ENCODE data around the gene AKT3.
A peak's percentile ranks its signal among the peaks of the same experiment; 100 is the strongest.

AKT3 gene

DNA sequence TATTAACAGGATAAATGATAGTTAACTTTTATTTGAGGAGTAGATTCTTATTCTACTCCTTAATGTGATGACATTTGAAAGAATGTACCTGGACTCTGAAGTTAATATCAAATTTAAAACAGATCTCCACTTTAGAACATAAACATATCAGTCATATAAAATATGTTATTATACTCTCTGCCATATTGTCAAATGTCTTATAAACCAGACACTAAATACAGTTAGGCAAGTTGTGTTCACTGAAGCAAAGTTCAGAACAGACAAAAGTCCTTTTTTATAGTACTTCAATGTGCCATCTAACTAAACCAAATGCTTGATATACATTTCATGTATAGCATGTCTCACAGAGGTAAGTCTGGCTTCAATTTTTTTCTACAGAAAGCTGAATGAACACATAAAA is 285.2 kb downstream of the AKT3 start:
- H3K4me3 ChIP-seq (ENCODE audit: control insufficient read depth, low read depth, low read length) = no peak overlapping the region
- DNase-seq (ENCODE audit: low read depth) = no peak
- TF ChIP-seq, protein P1, sequence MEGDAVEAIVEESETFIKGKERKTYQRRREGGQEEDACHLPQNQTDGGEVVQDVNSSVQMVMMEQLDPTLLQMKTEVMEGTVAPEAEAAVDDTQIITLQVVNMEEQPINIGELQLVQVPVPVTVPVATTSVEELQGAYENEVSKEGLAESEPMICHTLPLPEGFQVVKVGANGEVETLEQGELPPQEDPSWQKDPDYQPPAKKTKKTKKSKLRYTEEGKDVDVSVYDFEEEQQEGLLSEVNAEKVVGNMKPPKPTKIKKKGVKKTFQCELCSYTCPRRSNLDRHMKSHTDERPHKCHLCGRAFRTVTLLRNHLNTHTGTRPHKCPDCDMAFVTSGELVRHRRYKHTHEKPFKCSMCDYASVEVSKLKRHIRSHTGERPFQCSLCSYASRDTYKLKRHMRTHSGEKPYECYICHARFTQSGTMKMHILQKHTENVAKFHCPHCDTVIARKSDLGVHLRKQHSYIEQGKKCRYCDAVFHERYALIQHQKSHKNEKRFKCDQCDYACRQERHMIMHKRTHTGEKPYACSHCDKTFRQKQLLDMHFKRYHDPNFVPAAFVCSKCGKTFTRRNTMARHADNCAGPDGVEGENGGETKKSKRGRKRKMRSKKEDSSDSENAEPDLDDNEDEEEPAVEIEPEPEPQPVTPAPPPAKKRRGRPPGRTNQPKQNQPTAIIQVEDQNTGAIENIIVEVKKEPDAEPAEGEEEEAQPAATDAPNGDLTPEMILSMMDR (conservative IDR thresholded peaks at IDR 0.05; ENCODE audit: control insufficient read depth, insufficient read depth, low read depth, low read length) = no peak

DNA sequence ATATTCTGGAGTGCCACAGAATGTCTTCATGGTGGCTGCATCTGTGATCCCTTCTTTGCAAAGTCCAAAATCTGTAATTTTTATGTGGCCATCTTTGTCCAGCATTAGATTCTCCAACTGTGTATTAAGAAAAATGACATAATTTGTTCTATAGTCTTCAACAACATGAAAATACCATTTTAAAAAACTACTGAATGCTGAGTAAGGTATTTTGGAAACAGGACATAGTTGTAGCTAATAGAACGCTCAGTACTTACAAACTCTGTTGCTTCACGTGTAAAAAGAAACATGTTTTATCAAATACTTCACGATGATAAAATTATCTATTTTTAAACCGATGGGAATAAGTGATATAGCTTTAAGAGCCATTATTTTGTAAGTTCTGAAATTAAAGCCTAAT is 286.3 kb downstream of the AKT3 start:
- DNase-seq (ENCODE audit: low read depth) = no peak
- H3K4me3 ChIP-seq (ENCODE audit: control insufficient read depth, low read depth, low read length) = no peak overlapping the region
- TF ChIP-seq, protein P1 (conservative IDR thresholded peaks at IDR 0.05; ENCODE audit: control insufficient read depth, insufficient read depth, low read depth, low read length) = no peak

DNA sequence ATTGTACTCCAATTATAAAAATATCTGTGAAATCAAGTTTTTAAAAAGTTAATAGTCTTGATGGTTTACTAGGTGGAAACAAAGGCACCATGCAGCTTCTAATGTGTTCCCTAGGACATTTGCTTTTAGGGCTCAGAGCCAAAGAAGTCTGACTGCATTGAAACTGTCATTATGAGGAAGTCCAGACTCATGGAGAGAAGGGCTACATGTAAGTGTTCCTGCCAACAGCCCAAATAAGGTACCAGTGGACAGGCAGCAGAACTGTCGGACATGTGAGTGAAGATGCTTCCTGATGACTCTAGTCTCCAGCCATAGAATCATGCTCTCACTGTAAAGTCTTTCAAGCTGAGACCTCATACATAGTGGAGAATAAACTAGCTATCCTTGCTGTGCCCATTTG is 287.6 kb downstream of the AKT3 start:
- TF ChIP-seq, protein P1 (conservative IDR thresholded peaks at IDR 0.05; ENCODE audit: control insufficient read depth, insufficient read depth, low read depth, low read length) = no peak
- H3K4me3 ChIP-seq (ENCODE audit: control insufficient read depth, low read depth, low read length) = no peak overlapping the region
- DNase-seq (ENCODE audit: low read depth) = no peak

DNA sequence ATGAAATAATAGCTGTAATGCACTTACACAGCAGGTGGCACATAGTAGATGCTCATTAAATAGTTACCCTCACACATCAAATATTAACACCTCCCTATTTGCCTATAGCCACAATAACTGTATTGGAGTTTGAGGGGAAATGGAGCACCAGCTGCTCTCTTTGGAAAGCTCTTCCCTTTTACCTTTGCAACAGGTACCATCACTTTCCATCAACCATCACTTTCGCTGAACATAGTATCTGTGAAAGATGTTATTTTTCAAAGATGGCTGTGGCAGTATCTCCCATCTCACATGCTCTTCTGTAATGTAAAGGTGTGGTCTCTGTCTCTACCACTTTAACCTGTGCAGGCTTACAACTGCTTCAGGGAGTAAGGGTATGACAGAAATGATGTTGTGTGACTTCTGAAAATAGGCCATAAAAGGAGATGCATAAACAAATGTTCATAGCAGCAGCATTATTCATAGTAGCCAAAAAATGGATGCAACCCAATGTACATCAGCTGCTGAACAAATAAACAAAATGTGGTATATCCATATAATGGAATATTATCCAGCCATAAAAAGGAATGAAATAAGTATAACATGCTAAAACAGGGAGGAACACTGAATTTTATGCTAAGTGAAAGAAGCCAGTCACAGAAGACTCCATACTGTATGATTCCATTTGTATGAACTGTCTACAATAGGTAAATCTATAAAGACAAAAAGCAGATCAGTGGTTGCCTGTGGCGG is 288.3 kb downstream of the AKT3 start:
- no peak overlapping the region for H3K4me3 ChIP-seq (ENCODE audit: control insufficient read depth, low read depth, low read length)
- TF ChIP-seq, protein P1 (conservative IDR thresholded peaks at IDR 0.05; ENCODE audit: control insufficient read depth, insufficient read depth, low read depth, low read length) = no peak
- DNase-seq (ENCODE audit: low read depth) = no peak

DNA sequence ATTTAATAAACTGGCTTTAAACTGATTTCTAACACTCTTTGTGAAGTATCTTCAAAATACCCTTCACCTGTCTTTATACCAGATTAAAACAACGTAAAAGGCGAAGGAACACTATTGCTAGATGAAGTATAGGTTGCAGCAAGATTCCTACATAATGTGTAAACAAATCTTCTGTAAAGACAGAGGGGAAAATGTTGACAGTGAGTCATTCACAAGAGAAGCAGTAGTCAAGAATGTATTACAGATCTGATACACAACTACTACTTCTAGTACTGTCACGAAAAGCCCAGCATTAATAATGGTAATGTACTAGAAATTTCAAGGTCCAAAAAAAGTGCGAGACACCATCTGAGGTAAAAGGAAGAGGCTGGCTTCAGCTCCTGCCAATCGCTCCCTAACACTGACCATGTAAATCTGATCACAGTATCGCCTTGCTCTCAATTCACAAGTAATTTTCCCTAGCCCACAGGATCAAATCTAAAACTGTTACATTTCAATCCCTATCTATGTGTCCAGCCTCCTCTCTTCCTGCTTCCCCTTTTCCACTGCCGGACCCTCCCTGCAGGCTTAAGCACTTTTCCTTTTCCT is 290.4 kb downstream of the AKT3 start:
- peak; percentile 41 for DNase-seq (ENCODE audit: low read depth)
- H3K4me3 ChIP-seq (ENCODE audit: control insufficient read depth, low read depth, low read length) = no peak overlapping the region
- TF ChIP-seq, protein P1 (conservative IDR thresholded peaks at IDR 0.05; ENCODE audit: control insufficient read depth, insufficient read depth, low read depth, low read length) = no peak

DNA sequence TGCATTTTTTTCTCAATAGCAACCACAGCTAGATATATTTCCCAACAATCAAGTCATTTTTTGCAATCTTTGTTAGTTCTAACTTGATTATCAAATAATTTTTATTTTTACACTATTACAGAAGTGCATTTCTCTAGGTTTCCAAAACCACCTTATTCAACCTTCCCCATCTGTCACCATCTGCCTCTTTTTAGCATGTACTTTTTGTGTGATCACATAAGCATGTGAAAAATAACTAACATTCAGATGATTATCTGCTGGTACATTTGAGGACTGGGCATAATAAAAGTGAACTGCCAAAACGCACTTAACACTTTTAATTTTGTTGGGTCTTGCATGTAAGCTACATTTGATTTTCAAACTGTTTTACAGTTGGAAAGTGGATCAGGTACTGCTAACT is 291.5 kb downstream of the AKT3 start:
- no peak for DNase-seq (ENCODE audit: low read depth)
- TF ChIP-seq, protein P1 (conservative IDR thresholded peaks at IDR 0.05; ENCODE audit: control insufficient read depth, insufficient read depth, low read depth, low read length) = no peak
- no peak overlapping the region for H3K4me3 ChIP-seq (ENCODE audit: control insufficient read depth, low read depth, low read length)

Measured in fibroblast of mammary gland (primary cell).